Activated B cell treated with CpG ODN at 0.5 μM for 24 hours (primary cell): ENCODE results near the gene FAT3. TPM values are rescaled to one million over a fixed set of nuclear protein-coding genes. Genes with fewer than 3 reads are reported as not detected.

Experiments used
- ATAC-seq: fragments of 200-7000 bp; cut with Tn5 transposase; one replicate; pipeline ENCODE4 v1.10.0; 2021; ENCODE audit warnings: low read depth, mild to moderate bottlenecking, moderate library complexity
- CTCF ChIA-PET: fragments of 350-600 bp; sonication (Branson Sonifier 250); formaldehyde crosslinking; loops from one replicate; lab custom pipeline; 2021; ENCODE audit warnings: antibody characterized with exemption; lab: Charles Lee
- POLR2A ChIA-PET: fragments of 350-600 bp; sonication (Branson Sonifier 250); formaldehyde crosslinking; loops from one replicate; lab custom pipeline; 2021; ENCODE audit warnings: antibody characterized with exemption; lab: Charles Lee
- DNase-seq: peaks from one replicate; pipeline ENCODE4 v3.0.0; 2022
- H3K27ac Mint-ChIP-seq: one replicate; pipeline ENCODE4 v1.8.0; 2020; ENCODE audit warnings: mixed read lengths
- H3K27me3 Mint-ChIP-seq: one replicate; pipeline ENCODE4 v1.8.0; 2021; ENCODE audit warnings: mixed read lengths
- H3K36me3 Mint-ChIP-seq: one replicate; pipeline ENCODE4 v1.8.0; 2021; ENCODE audit warnings: low read depth, mixed read lengths
- H3K4me1 Mint-ChIP-seq: one replicate; pipeline ENCODE4 v1.8.0; 2021; ENCODE audit warnings: mixed read lengths
- H3K4me3 Mint-ChIP-seq: one replicate; pipeline ENCODE4 v1.8.0; 2020; ENCODE audit warnings: mild to moderate bottlenecking, mixed read lengths
- H3K9me3 Mint-ChIP-seq: one replicate; pipeline ENCODE4 v1.8.0; 2020; ENCODE audit warnings: mixed read lengths
- CTCF ChIP-seq: fragments of 200-600 bp; IDR thresholded peaks from one replicate; pipeline ENCODE4 v1.8.0; 2022; ENCODE audit warnings: antibody characterized with exemption, mild to moderate bottlenecking
- intact Hi-C: fragments of 100-400 bp; cut with micrococcal nuclease; formaldehyde crosslinking; loops from one replicate; pipeline ENCODE4 v1.15.1; 2024
- total RNA-seq: library from RNA; stranded (reverse); gene quantifications from 2 replicates; pipeline ENCODE4 v1.2.3, GENCODE V29; 2022

The FAT3 gene
- total RNA-seq, 1 donor from 2014 or later, result not detected

- H3K27ac Mint-ChIP-seq, result no peak overlapping the region
- DNase-seq (no peak), ATAC-seq (no peak)
- H3K36me3 Mint-ChIP-seq, result no peaks in the 10 kb centered on the region
- no peaks in the 10 kb centered on the region for H3K27me3 Mint-ChIP-seq
- no peak for TF ChIP-seq CTCF
- ChIA-PET POLR2A (no interaction called here), CTCF (no interaction called here)
- no peaks in the 10 kb centered on the region for H3K9me3 Mint-ChIP-seq
- intact Hi-C loops, result no loop called here
- H3K4me3 Mint-ChIP-seq, result no peak overlapping the region
- no peaks in the 10 kb centered on the region for H3K4me1 Mint-ChIP-seq
Observed at GRCh38 chr11:92211576-92212167, 12.9 kb upstream of the FAT3 start.

GRCh38 chr11:92212530-92212929 is 12.1 kb upstream of the FAT3 start:
- POLR2A ChIA-PET, result no interaction called here
- Mint-ChIP-seq H3K4me1 (no peaks in the 10 kb centered on the region), H3K9me3 (no peaks in the 10 kb centered on the region)

GRCh38 chr11:92216789-92217188 is 7.8 kb upstream of the FAT3 start:
- no peak for ATAC-seq

More at GRCh38 chr11:92212530-92212929, 12.1 kb upstream of the FAT3 start:
- DNase-seq, result no peak
- intact Hi-C loops, result no loop called here
- Mint-ChIP-seq H3K4me3 (no peak overlapping the region), H3K36me3 (no peaks in the 10 kb centered on the region), H3K27ac (no peak overlapping the region), H3K27me3 (no peaks in the 10 kb centered on the region)
- CTCF ChIA-PET, result no interaction called here
- no peak for ATAC-seq
- TF ChIP-seq CTCF, result no peak

GRCh38 chr11:92219476-92219875 is 5.1 kb upstream of the FAT3 start:
- Mint-ChIP-seq H3K4me3 (no peak overlapping the region), H3K27ac (no peak overlapping the region), H3K9me3 (peaks cover 2% of the 10 kb centered on the region), H3K27me3 (peaks cover 20% of the 10 kb centered on the region), H3K36me3 (no peaks in the 10 kb centered on the region), H3K4me1 (no peaks in the 10 kb centered on the region)
- CTCF ChIA-PET, result no interaction called here
- TF ChIP-seq CTCF, result no peak
- ATAC-seq, result no peak
- POLR2A ChIA-PET, result no interaction called here
- DNase-seq, result no peak
- intact Hi-C loops, result no loop called here

More at GRCh38 chr11:92216789-92217188, 7.8 kb upstream of the FAT3 start:
- H3K9me3 Mint-ChIP-seq, result peaks cover 2% of the 10 kb centered on the region
- H3K4me3 Mint-ChIP-seq, result no peak overlapping the region
- H3K4me1 Mint-ChIP-seq, result no peaks in the 10 kb centered on the region
- ChIA-PET POLR2A (no interaction called here), CTCF (no interaction called here)
- TF ChIP-seq CTCF, result no peak
- H3K27me3 Mint-ChIP-seq, result no peaks in the 10 kb centered on the region
- H3K27ac Mint-ChIP-seq, result no peak overlapping the region
- H3K36me3 Mint-ChIP-seq, result no peaks in the 10 kb centered on the region
- intact Hi-C loops, result no loop called here
- no peak for DNase-seq

- ATAC-seq, result no peak
- POLR2A ChIA-PET, result no interaction called here
- Mint-ChIP-seq H3K27ac (no peak overlapping the region), H3K4me3 (no peak overlapping the region), H3K4me1 (no peaks in the 10 kb centered on the region), H3K36me3 (no peaks in the 10 kb centered on the region), H3K9me3 (peaks cover 2% of the 10 kb centered on the region), H3K27me3 (peaks cover 38% of the 10 kb centered on the region)
- no peak for TF ChIP-seq CTCF
- intact Hi-C loops, result no loop called here
- no peak for DNase-seq
- CTCF ChIA-PET, result no interaction called here
Observed at GRCh38 chr11:92222701-92223100, 1.9 kb upstream of the FAT3 start.
